GM12875 (cell line): ENCODE data around the gene MT1E.

Source experiments
- H3K4me3 ChIP-seq: one replicate; pipeline ENCODE4 v1.5.1; 2011; ENCODE audit warnings: low read depth, low read length, control low read depth
- TF ChIP-seq, protein P1 (sequence below): IDR thresholded peaks from 2 replicates; pipeline ENCODE4 v1.5.1; 2011; ENCODE audit warnings: low read depth, mild to moderate bottlenecking, control low read depth, inconsistent platforms, low read length, moderate library complexity, borderline replicate concordance; ENCODE audit not compliant: insufficient read depth

Gene MT1E

GRCh38 chr16:56649271-56649670, 23.7 kb downstream of the MT1E start:
- H3K4me3 ChIP-seq, result no peak overlapping the region
- TF ChIP-seq, protein P1, sequence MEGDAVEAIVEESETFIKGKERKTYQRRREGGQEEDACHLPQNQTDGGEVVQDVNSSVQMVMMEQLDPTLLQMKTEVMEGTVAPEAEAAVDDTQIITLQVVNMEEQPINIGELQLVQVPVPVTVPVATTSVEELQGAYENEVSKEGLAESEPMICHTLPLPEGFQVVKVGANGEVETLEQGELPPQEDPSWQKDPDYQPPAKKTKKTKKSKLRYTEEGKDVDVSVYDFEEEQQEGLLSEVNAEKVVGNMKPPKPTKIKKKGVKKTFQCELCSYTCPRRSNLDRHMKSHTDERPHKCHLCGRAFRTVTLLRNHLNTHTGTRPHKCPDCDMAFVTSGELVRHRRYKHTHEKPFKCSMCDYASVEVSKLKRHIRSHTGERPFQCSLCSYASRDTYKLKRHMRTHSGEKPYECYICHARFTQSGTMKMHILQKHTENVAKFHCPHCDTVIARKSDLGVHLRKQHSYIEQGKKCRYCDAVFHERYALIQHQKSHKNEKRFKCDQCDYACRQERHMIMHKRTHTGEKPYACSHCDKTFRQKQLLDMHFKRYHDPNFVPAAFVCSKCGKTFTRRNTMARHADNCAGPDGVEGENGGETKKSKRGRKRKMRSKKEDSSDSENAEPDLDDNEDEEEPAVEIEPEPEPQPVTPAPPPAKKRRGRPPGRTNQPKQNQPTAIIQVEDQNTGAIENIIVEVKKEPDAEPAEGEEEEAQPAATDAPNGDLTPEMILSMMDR, result no peak

- no peak overlapping the region for H3K4me3 ChIP-seq
- TF ChIP-seq, protein P1, result no peak
Measured at GRCh38 chr16:56649820-56650219, 24.2 kb downstream of the MT1E start.

GRCh38 chr16:56651586-56651985, 26.0 kb downstream of the MT1E start, which contains the start of gene MT1B:
TSS of gene MT1B (plus strand) at chr16:56651886. CDS start at chr16:56651954, 68 bp downstream.
- TF ChIP-seq, protein P1, result no peak

GRCh38 chr16:56652600-56652999, 27.0 kb downstream of the MT1E start:
- TF ChIP-seq, protein P1, result no peak
- no peak overlapping the region for H3K4me3 ChIP-seq

More at GRCh38 chr16:56651586-56651985, 26.0 kb downstream of the MT1E start, which contains the start of gene MT1B:
- no peak within 1 kb of the TSS for H3K4me3 ChIP-seq

- no peak overlapping the region for H3K4me3 ChIP-seq
- TF ChIP-seq, protein P1, result no peak
Measured at GRCh38 chr16:56653218-56653617, 27.6 kb downstream of the MT1E start.

- TF ChIP-seq, protein P1, result no peak
- no peak within 1 kb of the TSS for H3K4me3 ChIP-seq
Measured at GRCh38 chr16:56657555-56658326, 32.2 kb downstream of the MT1E start, which contains the start of gene MT1F. TSS of gene MT1F (plus strand) at chr16:56657959. CDS start at chr16:56658059, 100 bp downstream.

DNA sequence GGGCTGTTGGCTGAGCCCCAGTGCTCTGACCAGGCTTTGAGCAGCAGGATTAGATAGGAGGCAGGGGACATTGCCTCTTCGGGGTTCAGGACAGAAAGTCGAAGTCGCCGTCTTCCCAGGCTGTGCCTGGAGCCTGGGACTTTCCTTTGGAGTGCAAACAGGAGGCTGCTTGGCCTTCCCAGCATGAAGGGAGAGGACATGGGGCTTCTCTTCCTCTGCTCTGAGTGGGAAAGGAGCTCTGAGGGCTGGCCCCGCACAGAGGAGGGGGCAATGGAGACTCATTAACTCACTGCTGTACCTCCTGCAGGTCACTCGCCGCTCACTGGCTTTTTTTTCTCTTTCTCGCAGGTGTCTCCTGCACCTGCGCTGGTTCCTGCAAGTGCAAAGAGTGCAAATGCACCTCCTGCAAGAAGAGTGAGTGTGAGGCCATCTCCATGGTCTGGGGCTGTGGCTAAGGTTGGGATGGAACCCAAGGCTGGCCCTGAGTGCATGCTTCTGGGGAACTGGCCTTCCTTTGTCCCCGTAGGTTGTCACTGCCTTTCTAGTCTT, 32.8 kb downstream of the MT1E start:
- TF ChIP-seq, protein P1, result no peak
- no peak overlapping the region for H3K4me3 ChIP-seq
